Measurements from ENCODE around the gene ZNF236.

- TF ChIP-seq TAF1 (IDR thresholded peaks at IDR 0.05; ENCODE audit: borderline replicate concordance, insufficient read depth, low read length), result no peak
- TF ChIP-seq REST (IDR thresholded peaks at IDR 0.05; ENCODE audit: insufficient read depth in 1 of 2, low read depth in 2 of 2, low read length in 2 of 2), result no peak
Observed at GRCh38 chr18:76909439-76909838, 87.1 kb downstream of the ZNF236 start.
